KG1 (cell line): ENCODE results near the gene HIPK1.
"Not testable (repeated sequence)": the region's sequence is repeated elsewhere in the genome, so short reads cannot be mapped to it uniquely, and the experiment has no call there.

Experiments
- DNase-seq: peaks from one replicate; lab custom pipeline; 2025; lab: John Stamatoyannopoulos, UW

HIPK1 gene

DNA sequence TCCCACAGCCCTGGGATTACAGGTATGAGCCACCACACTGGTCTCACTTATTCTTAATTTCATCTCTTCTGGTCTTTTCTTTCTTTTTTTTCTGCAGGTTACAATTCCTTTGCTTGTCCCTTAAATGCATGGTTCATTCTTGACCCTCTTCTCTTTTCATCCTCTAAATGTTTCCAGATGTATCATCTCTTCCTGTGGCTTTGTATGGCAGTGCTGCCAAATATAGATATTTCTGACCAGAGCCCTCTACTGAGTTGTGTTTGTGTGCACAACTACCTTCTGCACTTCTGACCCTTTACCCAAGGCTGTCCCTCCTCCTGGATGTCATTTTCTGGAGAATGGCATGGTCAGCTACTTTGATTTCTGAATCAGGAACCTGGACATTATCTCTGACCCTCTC is 82.7 kb downstream of the HIPK1 start:
- DNase-seq = no peak

DNA sequence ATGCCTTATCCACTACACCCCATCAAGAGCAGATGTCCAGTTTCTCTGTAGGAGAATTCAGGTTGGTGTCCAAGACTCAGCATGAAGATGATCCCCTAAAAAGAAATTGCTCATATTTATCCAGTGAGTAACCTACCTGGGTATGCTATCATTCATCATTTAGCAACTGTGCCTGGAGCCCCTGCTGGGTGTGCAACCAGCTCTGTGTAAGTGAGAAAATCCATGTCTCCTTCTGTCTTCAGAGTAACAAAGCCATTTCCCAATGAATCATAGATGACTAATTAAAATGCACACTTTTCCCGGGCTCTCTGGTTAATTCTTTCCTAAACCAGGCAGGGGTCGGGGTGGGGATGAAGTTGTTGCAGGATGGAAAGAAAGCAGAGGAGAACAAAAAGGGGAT is 86.0 kb downstream of the HIPK1 start:
- no peak for DNase-seq

- DNase-seq = not testable (repeated sequence)
Measured at GRCh38 chr1:114019724-114020123, 90.6 kb downstream of the HIPK1 start.

GRCh38 chr1:114021665-114022099 is 92.6 kb downstream of the HIPK1 start:
- no peak for DNase-seq

GRCh38 chr1:114022877-114023276 is 93.8 kb downstream of the HIPK1 start:
- no peak for DNase-seq

- DNase-seq = no peak
Measured at GRCh38 chr1:114023377-114023776, 94.3 kb downstream of the HIPK1 start.

DNA sequence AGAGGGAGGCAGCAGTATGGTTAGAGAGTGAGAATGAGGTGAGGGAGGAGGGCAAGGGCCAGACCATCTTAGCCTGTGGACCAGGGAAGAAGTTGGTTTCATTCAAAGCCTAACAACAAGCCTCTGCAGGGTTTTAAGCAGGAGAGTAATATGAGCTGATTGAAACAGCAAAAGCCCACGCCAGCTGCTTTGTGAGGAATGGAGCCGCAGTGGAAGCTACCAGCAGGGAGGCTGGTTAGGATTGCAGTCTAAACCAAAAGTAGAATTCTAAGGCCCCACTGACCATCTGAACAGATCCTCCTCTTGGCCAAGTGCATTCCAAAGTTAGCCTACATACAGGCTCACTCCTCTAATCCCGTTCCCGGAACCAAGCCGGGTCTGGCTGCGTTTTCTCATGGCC is 94.9 kb downstream of the HIPK1 start:
- no peak for DNase-seq

DNA sequence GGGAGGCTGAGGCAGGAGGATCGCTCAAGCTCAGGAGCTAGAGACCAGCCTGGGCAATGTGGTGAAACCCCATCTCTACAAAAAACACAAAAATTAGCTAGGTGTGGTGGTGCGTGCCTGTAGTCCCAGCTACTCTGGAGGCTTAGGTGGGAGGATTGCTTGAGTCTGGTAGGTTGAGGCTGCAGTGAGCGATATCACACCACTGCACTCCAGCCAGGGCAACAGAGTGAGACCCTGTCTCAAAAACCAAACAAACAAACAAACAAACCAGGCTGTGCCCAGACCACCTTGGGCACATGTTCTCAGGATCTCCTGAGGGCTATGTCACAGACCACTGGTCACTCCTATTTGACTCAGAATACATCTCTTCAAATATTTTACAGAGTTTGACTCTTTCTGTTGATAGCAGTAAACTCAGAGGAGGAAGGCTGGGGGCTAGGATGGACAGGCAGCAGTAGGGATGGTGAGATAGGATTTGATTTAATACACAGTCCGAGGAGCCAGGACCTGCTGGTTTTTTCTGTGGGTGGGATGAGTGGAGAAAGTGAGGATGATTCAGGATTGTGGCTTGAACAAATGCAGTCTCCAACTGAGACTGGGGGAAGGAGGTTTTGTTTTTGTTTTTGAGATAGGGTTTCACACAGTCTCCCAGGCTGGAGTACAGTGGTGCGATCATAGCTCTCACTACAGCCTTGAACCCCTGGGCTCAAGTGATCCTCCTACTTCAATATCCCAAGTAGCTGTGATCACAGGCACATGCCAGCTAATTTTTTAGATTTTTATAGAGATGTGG is 96.7 kb downstream of the HIPK1 start:
- DNase-seq = no peak

DNA sequence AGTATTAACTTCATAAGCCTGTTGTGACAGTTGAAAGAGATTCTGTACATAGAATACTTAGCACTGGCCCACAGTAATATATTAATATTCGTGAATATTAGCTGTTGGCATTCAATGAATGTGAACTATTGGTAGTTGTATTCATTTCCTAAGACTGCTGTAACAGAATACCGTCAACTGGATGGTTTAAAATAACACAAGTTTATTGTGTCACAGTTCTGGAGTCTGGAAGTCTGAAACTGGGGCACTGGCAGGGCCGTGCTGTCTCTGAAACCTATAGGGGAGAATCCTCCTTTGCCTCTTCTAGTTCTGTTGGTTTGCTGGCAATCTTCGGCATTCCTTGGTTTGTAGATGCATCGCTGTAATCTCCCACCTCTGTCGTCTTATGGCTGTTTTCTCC is 97.7 kb downstream of the HIPK1 start:
- DNase-seq = no peak
